LNCAP (cell line): ENCODE measurements around the gene PCDHA3.
"Not testable (repeated sequence)": the region's sequence is repeated elsewhere in the genome, so short reads cannot be mapped to it uniquely, and the experiment has no call there.

ENCODE experiments used
- CTCF ChIP-seq: fragments of 450-650 bp; IDR thresholded peaks from 2 replicates; pipeline ENCODE4 v1.5.1; 2017; ENCODE audit warnings: mild to moderate bottlenecking

PCDHA3 gene

GRCh38 chr5:140840978-140841962, 40.4 kb downstream of the PCDHA3 start, which contains the start of gene PCDHA8:
PCDHA8 (plus strand) TSS chr5:140841187; CDS start chr5:140841322, 135 bp downstream.
- TF ChIP-seq CTCF, result peak; percentile 63

- TF ChIP-seq CTCF, result no peak
Observed at GRCh38 chr5:140842798-140843733, 42.2 kb downstream of the PCDHA3 start.

DNA sequence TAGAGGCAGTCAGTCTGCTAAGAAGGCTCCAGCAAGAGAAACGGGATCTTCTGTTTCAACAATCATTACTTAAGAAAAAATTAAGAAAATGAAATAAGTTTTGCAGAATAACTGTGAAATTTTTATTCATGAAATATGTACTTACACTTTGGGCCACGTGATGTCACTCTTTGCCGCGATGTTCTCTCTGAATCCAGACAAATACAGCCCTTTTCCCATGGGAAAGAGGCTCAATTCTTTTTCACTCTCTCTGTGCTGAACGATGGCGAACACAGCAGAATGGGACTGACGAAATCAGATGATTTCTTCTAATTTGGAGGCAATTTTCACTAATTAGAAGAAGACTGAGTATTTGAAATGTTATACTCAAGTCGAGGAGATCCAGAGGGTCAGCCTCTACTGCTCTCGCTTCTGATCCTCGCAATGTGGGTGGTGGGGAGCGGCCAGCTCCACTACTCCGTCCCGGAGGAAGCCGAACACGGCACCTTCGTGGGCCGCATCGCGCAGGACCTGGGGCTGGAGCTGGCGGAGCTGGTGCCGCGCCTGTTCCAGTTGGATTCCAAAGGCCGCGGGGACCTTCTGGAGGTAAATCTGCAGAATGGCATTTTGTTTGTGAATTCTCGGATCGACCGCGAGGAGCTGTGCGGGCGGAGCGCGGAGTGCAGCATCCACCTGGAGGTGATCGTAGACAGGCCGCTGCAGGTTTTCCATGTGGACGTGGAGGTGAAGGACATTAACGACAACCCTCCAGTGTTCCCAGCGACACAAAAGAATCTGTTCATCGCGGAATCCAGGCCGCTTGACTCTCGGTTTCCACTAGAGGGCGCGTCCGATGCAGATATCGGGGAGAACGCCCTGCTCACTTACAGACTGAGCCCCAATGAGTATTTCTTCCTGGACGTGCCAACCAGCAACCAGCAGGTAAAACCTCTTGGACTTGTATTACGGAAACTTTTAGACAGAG, 47.6 kb downstream of the PCDHA3 start, which contains the start of gene PCDHA9:
Gene PCDHA9, plus strand, starts transcription at position 244 of the 964 bp plus-strand sequence. Its CDS starts 114 bp downstream, at position 358.
- not testable (repeated sequence) for TF ChIP-seq CTCF
